Measurements from ENCODE around the gene PRKAG2.

Gene PRKAG2

DNA sequence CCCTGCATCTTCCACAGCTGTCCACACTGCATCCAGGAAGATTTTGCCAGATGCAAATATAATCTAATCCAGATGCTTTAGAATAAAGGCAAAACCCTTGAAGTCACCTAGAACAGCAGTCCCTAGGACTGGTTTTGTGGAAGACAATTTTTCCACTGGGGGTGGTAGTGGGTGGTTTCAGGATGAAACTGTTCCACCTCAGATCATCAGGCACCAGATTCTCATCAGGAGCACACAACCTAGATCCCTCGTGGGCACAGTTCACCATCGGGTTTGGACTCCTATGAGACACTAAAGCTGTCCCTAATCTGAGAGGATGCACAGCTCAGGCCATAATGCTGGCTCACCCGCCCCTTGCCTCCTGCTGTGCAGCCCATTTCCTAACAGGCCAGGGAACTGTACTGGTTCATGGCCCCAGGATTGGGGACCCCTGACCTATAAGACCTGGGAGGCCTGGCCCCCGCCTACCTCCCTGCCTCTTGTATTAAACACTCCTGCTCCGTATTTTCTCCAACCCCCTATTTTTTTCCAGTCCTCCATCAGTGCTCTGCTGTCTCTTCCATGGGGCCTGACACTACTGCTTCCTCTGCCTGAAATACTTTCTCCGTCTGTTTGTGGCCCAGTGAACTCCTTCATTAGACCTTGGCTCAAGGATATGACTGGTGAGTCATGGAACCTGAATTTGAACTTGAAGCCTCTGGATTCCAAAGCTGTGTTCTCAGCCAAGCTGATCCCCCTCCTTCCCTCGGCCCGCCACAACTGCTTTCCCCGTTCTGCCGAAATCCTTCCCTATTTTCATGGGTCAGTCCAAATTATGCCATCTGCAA lies 277.3 kb downstream of the PRKAG2 start:
- DNase-seq: peak; percentile 96

DNA sequence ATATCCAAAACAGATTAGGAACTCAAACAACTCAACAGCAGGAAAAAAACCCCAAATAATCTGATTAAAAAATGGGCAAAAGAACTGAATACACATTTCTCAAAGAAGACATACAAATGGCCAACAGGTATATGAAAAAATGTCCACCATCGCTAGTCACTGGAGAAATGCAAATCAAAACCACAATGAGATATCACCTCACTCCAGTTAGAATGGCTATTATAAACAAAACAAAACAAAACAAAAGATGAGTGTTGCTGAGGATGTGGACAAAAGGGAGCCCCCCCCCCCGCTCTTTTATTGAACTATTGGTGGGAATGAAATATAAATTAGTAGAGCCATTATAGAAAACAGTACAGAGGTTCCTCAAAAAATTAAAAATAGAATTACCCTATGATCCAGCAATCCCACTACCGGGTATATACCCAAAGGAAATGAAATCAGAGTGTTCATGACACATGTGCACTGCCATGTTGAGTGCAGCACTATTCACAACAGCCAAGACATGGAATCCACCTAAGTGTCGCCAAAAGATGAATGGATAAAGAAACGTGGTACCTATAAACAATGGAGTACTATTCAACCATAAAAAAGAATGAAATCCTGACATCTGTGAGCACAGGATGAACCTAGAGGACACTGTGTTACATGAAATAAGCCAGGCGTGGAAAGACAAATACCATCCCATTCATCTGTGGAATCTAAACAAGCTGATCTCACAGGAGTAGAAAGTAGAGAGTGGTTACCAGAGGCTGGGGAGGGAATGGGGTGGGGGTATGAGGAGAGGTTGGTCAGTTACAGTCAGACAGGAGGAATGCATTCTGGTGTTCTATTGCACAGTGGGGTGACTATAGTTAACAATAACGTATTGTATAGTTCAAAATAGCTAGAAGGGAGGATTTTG lies 279.1 kb downstream of the PRKAG2 start:
- peak; percentile 92 for DNase-seq

DNA sequence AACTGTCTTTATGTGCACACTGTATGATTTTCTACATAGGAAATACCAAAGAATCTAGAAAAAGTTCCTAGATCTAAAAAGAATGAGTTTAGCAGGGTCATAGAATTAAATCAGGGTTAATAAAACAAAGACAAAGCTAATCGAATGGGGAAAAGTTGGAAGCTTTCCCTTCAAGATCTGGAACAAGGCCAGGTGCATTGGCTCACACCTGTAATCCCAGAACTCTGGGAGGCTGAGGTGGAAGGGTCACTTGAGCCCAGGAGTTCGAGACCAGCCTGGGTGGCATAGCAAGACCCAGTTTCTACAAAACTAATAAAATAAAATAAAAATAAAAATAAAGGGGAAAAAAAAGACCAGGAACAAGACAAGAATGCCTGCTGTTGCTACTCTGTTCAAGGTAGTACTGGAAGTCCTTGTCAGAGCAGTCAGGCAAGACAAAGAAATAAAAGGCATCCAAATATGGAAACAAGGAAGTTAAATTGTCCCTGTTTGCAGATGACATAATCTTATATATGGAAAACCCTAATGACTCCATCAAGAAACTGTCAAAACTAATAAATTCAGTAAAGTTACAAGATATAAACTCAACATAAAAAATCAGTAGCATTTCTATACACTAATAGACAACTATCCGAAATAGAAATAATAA lies 281.1 kb downstream of the PRKAG2 start:
- DNase-seq: no peak

DNA sequence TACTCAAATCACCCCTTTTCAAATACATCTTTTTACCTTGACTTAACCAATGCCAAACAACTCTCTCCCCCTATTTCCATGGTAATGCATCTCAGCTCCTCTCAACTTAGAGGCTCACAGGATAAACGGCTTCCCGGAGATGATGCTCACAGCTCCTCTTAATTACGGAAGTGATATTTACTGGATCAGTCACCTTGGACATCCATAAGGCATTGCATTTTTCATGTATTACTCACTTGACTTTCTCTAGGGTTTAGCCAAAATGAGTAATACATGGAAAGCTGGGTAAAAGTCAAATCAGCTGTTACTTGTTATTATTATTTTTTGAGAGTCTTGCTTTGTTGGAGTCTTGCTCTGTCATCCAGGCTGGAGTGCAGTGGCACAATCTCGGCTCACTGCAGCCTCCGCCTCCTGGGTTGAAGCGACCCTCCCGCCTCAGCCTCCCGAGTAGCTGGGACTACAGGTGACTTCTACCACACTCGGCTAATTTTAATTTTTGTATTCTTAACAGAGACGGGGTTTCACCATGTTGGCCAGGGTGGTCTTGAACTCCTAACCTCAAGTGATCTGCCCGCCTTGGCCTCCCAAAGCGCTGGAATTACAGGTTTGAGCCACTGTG lies 283.9 kb downstream of the PRKAG2 start:
- peak; percentile 97 for DNase-seq

DNA sequence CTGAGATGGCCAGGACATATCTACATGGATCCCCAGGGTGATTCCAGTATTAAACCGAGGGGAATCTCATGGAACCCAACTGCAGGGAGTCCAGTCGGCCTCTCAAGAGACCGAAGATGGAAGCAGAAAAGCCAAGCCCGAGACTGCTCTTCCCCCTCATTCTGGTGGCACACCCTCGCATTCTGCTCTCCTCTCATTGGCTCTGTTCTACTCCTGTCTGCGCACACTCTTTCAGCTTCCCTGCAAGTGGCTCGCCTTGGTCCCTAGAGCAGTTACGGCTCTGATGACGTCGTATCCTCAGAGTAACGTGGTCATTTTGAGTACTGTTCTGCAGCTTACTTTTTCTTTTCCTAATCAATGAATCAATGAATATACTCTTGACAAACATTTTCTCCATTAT lies 284.6 kb downstream of the PRKAG2 start:
- DNase-seq: no peak

DNA sequence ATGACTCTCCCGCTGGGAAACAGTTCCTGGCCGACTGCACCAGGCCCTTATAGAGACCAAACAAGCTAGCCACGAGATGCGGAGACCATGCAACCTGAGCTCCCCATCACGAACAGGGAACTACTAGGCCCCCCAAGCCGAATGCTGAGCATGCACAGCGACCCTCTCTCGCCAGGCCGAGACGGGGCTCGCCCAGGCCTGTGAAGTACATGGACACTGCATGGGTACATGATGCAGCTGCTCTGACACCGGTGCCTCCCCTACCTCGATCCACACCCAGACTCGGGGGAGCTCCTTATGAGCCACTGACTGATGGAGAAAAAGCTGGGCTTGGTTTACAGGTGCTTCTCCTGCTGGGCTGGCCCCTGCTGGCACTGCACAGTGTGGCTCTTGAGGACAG lies 285.0 kb downstream of the PRKAG2 start:
- no peak for DNase-seq

DNA sequence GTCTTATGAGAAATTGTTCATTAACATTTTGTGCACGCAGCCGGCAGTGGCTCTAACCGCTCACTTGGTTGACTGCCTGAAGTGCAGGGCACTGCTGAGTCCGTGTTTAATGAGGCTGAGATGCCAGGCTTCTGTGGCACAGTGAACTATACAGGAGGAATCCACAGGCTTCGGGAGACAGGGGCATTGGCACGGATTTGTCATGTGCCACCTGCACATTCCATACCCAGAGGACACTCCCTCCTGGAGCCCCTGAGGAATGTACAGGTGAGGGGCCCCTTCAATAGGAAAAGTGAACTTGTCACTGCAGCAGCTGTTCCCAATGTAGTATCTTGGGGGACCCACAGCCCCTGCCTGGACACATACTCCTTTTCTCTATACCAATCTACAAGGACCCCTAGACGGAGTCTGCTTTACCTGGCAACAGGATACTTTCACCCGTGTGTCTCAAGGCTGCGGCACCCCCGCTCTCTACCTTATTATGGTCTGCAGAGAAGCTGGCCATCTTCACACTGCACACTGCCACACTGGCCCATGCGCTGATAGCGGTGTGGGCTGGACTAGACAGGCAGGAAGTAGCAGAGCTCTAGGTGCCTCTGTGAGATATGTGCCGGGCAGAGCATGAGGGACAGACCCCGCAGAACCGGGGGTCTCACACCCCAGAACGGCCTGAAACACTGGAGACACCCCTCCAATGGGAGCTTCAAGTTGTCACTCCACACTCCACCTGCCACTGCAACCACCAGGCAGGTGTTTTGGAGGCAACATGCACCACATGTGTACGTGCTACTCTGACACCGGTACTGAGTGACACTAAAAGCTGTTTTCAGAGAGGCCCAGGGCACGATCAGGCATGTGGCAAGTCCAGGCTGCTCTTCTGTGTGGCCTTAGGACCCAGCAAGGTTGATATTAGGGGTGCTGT lies 285.8 kb downstream of the PRKAG2 start:
- no peak for DNase-seq

DNA sequence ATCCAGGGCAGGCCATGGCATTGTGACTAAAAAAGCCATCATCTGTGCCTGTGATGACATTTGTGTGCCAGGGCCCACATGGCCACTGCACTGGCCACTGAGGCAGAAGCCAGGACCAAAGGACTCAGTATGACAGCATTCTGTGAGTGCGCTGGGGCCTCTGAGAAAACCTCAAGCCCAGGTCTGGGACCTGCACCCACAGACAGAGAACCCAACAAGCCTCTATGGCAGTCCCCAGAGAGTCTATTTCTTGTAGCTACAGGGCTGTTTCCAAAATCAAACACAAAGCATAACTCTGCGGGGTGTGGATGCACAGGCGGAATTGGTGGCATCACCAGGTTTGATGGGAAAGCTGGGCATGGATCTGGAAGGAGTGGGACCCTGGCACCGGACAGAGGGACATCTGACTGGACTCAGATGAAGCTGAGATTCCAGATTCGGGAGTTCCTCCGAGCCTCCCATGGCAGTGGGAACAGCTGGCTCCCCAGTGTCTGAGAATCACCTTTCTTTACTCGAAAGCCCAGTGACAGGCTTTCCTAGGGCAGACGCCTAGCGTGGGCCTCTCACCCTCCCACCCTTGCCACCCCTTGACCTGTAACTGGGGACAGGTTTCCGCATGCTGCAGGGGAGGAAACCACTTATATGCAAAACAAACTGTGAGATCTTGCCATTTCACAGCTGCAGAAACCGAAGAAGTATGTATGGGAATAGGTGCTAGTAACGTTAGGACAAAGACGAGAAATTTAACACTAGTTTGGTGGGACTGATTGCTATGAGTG lies 286.7 kb downstream of the PRKAG2 start:
- DNase-seq: no peak

DNA sequence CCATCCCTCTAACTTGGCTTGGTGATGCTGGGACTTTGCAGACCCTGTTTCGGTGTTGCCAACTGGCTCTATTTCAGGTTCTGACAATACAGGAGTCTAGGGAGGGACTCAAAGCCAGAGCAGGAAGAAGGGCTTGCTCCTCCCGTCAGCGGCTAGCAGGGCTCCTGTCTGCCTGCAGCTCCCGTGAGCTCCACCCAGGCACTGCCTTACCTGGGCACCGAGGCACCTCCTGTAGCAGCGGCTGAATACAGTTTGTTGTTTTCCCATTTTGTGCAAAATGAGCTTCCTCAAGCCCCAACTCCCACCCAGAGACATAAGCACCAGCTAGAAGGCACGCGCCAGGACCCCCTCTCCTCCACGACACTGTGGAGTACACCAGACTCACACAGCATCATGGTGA lies 287.9 kb downstream of the PRKAG2 start:
- no peak for DNase-seq

DNA sequence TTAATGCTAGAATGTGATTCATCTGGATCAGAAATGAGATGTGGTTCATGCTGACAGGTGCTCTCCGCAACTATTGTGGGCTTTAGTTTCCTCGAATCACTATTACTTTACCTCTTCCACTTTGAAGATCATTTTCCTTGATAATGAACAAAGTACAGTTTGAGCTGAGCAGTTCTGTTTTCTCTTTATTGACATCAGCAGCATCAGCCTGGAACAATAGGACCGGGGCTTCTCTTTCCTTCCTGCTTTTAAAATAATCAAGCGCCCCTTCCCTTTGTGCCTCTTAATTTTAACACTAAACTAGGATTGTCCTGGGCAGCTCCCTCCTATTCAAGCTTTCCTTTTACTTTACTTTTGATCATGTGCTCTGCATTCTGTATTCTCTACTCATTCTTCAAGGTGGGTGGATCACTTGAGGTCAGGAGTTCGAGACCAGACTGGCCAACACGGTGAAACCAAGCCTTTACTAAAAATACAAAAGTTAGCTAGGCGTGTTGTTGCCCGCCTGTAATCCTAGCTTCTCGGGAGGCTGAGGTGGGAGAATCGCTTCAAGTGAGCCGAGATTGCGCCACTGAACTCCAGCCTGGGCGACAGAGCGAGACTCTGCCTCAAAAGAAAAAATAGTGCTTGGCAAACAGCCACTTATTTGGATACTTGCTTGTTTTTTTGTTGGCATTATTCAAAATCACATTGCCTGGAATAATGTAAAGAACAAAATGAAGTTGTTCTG lies 290.2 kb downstream of the PRKAG2 start:
- no peak for DNase-seq

DNA sequence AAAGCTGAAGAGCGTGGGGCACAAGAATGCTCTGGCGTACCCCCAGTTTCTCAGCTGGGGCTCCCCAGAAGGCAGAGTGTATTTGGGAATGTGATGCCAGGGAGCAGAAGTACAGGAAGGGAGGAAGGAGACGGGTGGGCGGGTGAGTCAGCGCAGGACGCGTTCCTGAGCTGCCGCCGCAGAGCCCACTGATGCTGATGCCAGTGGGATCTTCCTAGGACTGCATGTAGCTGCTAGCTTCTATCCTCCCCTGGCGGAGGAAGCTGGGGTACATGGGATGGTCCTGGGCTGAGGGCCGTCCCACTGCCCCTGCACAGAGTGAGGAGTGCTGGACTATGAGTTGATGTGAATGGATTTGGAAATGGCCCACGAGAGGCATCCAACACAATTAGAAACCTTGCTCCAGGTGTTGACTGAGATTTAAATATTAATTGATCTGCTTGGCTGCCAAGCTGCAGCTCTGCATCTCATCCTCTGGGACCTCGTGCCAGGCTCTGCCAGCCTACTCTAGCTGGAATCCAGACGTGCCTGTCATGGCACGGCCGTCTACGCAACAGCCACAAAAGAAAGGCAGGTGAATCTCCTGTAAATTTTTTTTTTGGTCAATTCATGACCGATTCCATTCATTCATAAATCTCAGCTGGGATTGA lies 291.0 kb downstream of the PRKAG2 start:
- DNase-seq: no peak

DNA sequence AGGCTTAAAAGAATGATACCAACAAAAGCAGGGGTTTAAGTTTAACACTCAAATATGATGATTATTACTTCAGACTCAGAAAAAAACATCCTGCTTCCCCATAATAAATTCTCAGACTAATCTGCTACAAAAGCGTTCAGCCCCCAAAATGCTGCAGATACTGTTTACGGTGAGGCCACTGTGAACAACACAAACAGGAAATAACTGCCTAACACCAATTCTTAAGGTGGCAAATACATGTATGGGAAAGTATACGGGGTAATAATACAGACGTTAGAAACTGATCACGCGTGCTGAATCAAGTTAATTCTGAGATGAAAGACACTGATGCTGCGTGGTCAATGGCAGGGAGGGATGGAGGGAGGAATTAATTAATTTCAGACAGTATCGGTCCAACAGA lies 295.2 kb downstream of the PRKAG2 start:
- no peak for DNase-seq

DNA sequence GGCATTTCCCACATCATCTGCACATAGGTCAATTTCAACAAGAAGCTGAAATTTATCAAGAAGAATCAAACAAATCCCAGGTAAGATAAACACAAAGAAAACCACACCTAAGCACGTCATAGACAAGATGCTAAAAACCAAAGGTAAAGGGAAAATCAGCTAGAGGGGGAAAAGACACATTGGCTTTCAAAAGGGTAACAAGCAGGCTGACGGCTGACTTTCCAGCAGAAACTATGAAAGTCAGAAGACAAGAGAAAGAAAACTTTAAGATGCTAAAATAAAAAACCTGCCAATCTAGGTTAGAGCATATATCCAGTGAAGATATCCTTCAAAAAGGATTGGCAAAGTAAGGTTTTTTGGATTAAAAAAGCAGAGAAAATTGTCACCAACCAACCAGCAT lies 297.3 kb downstream of the PRKAG2 start:
- DNase-seq: no peak

DNA sequence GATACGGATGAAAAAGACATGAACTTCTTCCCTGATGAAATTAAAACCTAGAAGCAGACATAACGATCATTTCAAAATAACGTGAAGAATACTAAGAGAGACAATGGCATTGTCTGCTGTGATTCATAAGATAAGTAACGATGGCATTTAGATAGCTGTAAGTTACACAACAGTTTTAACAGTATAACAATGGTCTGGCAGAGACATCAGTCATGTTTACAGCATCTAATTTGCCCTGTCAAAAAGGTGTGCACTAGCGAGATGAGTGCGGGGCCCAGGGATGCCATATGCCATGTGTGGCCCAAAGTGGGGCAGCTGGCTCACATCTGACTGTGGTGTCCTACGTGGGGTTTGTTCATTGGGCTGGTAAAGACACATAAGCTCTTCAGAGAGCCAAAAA lies 301.5 kb downstream of the PRKAG2 start:
- DNase-seq: no peak

DNA sequence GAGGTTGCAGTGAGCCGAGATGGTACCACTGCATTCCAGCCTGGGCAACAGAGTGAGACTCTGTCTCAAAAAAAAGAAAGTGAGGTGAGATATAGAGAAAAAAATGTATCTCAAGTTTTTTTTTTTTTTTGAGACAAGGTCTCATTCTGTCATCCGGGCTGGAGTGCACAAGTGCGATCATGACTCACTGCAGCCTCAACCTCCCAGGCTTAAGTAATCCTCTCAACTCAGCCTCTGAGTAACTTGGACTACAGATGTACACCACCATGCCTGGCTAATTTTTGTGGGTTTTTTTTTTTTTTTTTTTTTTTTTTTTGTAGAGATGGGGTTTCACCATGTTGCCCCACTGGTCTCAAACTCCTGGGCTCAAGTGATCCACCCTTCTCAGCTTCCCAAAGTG lies 303.9 kb downstream of the PRKAG2 start:
- DNase-seq: peak; percentile 73

DNA sequence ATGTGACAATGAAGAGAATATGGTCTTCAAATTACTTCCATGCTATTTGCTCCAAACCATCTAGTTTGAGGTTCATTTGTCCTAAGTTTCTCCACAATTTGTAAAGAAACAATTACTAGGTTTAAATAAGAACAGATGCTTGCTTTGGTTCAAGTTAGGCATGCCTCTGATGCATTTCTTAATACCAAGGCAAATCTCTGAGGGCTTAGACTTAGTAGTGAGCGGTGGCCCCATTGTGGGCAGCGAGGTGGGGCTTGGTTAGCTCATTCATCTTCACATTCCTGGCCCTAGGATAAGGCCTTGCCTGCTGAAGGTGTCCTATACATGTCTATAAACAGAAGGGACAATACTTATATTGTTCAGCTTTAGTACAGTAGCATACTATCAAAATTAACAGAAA lies 304.8 kb downstream of the PRKAG2 start:
- DNase-seq: peak; percentile 54

DNA sequence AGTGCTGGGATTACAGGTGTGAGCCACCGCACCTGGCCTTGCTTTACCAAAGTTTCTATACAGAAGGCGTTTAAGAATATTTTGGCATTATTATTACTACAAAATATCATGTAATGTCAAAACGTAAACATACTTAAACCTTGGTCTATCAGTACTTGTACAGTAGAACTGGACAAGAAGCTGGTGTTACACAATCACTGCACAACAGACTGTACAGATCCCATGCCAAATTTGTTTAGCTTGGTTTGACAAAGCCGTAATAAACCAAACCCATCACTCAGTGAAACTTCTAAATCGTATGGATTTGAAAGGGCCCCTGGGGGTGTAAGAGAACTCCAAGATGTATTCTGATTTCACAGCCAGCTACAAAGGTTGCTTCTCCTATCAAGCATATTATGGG lies 305.4 kb downstream of the PRKAG2 start:
- no peak for DNase-seq

DNA sequence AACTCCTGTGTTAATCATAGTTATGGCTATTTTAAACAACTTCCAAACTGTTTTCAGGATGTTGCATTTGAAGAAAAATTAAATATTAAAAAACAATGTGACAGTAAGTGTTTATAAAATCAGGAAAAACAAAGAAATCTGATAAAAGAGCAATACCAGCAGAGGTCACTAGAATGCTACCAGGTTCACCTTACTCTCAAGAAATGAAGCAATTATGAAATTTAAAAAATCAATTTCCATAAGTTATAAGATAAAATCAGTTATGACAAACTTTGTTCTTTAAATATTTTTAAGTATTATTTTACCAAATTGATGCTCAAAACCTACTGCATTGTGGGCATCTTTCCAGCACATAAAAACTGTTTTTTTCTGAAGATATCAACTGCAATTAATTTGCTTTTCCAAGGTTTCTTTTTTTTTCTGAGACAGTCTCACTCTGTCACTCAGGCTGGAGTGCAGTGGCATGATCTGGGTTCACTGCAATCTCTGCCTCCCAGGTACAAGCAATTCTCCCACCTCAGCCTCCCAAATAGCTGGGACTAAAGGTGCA lies 306.5 kb downstream of the PRKAG2 start:
- peak; percentile 35 for DNase-seq

Measured in fibroblast of upper back skin (primary cell).